Mucosa of gallbladder (tissue), 1 donor: ENCODE data around the gene ARHGEF28. TPM values are rescaled to one million over a fixed set of nuclear protein-coding genes. Genes with fewer than 3 reads are reported as not detected.
A peak's percentile ranks its signal among the peaks of the same experiment; 100 is the strongest.

Experiments used
- DNase-seq: peaks from one replicate; pipeline ENCODE4 v3.0.0-alpha.2; 2020; ENCODE audit warnings: low spot score
- total RNA-seq: library from RNA; stranded (reverse); gene quantifications from one replicate; pipeline ENCODE4 v1.2.1, GENCODE V29; 2021
- donor health status: DM: no; HTN: no; CAD: no.

The ARHGEF28 gene
- total RNA-seq, 1 donor from 2014 or later, result 29.9 TPM

DNA sequence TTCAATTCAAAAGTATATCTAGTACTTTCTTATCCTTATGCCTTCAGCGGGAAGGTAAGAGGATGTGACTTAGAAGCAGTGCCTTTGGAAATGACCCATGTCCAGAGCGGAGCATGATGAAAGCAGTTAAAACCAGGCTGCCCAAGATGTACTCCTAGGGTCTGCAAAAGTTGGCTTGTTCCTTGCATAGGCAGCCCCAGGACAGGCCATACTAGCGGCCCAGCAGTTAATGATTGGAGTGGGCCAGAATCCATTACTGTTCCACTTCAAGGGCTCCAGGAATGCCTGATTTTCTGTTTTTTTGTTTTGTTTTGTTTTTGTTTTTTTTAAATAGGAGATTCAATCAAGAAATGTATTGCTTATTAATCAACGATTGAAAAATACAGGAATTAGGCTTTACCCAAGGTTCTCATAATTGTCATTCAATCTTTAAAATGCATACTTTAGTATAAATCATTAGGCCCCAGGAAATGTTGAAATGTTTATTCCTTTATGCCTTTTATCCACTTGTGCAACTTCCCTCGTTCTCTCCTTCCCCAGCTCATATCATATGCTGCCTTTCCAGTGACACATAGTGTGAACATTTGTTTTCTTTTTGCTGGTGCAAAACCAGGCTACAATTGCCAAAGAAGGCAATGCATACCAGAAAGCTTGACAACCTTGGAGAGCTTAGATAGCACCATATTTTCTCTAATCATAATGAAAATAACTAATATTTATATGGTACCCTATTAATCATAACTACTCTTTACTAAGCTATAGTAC lies 190.8 kb downstream of the ARHGEF28 start:
- no peak for DNase-seq

DNA sequence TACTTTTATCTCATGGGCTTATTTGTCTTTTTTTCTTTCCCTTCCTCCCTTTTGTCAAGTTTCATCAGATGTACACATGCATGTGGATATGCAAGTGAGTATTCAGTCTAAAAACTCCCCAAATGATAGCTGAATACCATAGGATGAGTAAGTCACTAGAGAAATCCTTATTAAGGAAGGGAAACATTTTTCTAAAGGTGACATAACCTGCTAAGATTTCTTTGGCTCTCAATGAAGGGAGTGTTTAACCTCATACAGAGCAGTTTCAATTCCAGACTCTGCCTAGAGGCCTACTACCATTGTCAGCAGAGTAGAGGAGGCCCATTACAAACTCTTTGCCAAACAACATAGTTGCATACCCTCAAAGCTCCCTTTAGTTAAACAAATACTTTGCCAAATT lies 192.4 kb downstream of the ARHGEF28 start:
- DNase-seq, result no peak

DNA sequence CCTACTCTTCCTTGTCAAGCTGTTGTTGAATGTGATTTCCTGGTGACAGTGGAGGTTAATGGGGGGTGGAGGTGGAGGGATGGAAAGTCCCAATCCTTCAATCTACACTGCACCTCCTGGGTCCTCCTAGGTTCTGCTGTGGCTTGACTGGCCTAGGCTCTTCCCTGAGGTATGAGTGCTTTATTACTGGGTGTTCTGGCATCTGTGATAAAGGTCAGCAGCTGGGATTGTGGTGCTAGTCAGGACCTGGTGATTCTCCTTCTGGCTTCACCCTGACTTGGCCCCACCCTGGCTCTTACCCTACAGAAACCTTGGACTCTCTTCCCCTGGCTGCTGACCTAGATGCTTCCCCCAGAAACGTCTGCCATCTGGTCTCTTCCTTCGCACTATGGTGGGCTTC lies 194.3 kb downstream of the ARHGEF28 start:
- DNase-seq, result no peak

DNA sequence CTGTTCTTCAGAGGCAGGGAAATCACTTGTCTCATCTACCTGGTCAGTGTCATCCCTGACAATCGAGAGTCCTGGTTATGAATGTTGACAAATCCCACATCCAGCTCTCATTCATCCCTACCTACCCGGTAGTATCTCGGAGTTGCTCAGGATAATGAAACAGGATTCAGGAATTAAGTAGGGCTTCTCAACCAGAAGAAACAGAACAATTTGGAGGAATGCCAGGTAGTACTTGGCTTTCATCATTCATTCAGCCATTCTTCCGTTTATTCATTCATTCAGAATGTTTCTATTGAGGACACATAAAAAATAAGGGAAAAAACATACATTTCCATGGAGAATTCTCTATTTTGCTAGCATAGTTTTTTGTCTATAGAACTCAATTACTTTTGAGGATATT lies 195.0 kb downstream of the ARHGEF28 start:
- no peak for DNase-seq

DNA sequence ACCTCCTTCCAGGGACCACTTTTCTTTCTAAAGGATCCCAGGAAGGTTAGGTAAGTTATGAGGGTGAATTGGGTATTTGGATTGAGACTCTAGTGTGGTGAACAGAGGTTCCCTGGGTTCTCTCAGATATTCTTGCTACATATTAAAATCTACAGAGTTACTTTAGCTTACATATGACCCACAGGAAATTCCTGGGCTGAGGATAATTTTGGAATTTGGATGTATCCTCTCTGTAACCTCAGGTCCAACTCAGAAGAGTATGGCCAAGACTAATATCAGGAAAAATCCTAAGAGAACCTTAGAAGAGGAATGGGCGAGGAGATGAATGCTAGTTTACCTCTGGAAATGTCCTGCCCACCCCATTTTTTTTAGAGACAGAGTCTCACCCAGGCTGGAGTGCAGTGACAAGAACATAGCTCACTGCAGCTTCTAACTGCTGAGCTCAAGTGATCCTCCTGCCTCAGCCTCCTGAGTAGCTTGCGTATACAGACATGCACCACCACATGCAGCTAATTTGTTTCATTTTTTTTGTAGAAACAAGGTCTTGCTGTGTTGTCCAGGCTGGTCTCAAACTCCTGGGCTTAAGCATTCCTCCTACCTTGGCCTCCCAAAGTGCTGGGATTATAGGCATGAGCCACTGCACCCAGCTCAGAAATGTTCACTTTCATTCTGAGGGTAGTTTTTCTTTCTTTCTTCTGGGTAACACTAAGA lies 196.4 kb downstream of the ARHGEF28 start:
- DNase-seq, result no peak

DNA sequence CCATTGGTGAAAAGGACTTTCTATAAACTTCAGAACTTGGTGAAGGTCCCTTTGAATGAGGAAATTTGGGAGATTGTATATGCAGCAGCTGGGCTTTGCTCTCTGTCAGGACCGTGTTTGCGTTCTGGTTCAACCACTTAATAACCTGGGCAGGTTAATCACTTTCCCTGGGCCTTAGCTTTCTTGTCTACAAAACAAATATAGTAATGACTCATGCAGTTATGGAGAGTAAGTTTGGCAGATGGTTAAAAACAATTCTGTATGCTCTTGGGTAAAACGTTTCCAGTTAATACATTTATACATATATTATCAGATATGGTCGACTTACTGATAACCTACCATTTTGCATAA lies 197.0 kb downstream of the ARHGEF28 start:
- DNase-seq, result peak; percentile 23

DNA sequence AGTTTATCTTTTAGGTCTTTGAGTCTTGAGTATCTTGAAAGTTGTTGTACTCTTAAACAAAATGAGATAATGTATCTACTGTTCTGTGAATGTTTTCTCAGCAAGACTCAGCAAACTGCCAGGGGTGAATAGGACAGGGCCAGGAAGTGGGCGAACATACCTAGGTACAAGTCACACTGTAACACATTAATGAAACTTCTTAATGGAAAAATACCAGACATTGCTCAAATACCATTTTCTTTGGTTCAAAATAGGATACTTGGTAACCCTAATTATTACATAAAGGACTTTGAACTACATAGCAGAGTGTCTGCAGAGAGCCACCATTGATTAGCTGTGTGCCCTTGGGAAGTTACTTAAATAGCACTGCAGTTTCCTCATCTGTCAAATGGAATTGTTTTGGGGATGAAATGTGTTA lies 197.5 kb downstream of the ARHGEF28 start:
- no peak for DNase-seq

DNA sequence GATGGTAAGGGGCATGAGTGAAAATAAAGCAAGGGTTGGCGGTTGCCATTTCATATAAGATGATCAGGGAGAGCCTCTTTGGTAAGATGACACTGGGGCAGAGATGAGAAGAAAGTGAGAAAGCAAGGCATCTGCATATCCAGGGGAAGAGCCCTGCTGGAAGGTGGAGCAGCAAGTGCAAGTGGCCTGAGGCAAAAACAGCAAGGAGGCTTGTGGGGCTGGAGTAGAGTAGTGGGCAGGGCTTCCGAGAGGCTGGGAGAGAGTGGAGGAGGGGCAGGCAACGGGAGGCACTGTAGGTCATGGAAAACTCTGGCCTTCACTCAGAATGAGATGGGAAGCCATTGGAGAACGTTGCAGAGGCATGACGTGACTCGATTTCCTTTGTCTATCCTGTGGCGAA lies 199.2 kb downstream of the ARHGEF28 start:
- DNase-seq, result no peak

DNA sequence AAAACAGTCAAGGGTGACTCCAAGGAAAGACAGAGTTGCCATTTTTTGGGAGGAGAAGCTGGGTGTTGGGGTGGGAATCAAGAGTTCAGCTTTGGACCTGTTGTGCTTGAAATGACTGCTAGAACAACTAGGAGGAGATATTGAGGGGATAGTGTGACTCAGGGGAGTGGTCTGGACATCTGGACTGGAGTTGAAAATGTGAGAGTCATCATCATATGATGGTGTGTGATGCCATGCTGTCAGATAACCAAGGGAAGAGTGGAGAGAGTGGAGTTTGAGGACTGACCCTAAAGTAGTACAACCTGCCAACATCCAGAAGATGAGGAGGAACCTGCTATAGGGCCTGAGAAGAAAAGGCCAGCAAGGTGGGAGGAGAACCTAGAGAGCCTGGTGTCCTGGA lies 199.7 kb downstream of the ARHGEF28 start:
- no peak for DNase-seq

DNA sequence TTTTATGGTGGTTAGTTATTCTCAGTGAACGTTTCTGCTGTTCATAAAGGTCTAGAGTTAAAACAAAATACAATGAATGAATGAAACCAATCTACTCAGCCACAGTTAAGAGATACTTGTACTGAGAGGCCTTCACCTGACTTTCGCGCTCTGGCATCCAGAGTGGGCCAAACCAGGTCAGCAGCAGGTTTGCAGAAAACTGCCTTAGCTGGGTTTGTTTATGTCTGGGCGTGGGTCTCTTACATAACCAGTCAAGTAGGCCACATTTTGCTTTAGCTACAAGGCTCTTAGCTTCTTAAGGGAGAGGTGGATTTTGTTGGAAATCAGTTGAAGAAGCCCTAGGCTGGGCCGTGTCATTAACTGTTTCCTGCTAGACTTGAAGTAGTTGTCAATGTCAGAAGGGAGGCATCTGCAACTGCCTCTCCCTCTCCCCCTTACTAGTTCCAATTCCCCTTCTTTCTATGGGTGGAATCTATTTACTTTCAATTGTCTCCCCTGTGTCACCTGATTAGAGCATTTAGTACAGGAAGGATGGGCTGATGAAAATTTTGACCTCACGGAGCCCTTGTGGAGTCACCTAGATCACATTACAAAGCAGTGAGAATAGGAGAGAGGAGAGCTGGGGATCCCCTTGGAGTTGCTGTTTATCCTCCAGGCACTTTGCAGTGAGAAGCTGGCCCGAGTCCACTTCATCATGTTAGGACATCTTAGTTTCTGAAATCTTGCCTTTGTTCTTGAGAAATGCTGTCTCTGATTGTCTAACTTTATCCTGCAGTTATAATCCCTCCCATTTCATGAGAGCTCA lies 200.5 kb downstream of the ARHGEF28 start:
- DNase-seq, result no peak

DNA sequence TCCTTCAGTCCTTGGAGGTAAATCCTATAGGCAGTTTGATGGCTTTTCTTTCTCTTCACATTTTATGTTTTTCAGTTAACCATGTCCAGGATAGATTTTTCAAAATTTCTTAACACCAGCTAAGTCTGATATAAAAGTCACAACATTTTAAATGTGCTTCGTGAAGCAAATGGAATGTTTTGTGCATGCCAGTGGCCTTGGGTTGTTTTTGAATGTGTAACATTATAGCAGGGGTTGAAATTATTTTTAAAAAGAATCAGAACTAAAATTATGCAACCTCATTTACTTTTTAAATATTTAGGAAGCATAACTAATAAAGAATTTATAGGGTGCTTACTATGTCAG lies 201.1 kb downstream of the ARHGEF28 start:
- DNase-seq, result no peak

DNA sequence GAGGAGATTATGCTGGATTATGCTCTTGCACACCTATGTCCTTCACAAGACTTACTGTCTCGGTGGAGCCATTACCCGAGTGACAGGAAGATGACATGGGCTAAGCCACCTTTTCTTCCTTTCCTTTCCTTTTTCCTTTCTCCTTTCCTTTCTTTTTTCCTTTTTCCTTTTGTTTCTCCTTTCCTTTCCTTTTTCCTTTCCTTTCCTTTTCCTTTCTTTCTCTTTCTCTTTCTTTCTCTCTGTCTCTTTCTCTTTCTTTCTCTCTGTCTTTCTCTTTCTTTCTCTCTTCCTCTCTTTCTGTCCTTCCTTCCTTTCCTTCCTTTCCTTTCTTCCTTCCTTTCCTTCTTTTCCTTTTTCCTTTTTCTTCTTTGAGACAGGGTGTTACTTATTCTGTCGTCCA lies 202.5 kb downstream of the ARHGEF28 start:
- DNase-seq, result no peak

DNA sequence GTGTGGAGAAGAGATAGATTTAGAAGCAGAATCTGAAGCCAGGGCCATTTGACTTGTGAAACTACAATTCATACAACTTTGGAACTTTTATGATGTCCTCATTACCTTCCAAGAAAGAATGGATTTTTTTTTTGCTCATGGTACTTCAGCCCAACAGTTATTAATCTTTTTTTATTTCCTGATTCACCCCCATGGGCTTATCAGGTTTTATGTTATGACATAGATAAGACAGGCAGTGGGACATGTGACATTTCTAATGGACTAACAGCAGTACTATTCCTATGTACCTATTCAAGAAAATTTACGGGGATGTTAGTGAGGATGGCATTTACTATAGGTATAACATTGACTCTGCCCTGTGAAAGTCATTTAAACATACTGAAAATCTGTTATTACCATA lies 204.7 kb downstream of the ARHGEF28 start:
- DNase-seq, result no peak

DNA sequence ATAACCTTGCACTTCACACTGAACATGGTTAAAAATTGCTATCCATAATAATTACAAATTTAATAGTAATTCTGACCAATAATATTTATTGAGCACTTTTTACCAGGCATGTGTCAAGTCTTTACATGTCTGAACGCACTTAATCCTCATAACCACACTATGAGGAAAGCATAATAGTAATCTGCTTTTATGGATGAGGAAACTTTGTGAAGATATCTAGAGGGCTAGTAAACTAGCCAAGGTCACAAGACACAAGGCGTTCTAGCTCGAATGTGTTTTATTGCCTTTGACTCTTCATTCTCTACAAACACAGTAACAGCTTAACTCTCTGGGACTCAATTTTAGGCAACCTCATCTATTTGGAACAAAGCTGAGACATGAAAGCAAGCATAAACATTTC lies 205.1 kb downstream of the ARHGEF28 start:
- DNase-seq, result no peak

DNA sequence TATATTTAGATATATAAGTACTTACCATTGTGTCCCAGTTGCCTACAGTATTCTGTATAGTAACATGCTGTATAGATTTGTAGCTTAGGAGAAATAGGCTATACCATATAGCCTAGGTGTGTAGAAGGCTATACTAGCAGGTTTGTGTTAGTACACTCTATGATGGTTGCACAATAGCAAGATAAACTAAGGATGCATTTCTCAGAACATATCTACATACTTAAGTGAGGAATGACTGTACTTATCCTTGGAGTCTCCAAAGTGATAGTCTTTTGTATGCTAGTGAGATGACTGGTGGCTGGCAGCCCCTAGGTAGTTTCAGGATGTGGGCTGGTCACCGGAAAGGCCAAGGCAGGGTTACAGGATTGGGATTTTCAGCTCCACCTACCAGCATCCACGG lies 208.7 kb downstream of the ARHGEF28 start:
- no peak for DNase-seq

DNA sequence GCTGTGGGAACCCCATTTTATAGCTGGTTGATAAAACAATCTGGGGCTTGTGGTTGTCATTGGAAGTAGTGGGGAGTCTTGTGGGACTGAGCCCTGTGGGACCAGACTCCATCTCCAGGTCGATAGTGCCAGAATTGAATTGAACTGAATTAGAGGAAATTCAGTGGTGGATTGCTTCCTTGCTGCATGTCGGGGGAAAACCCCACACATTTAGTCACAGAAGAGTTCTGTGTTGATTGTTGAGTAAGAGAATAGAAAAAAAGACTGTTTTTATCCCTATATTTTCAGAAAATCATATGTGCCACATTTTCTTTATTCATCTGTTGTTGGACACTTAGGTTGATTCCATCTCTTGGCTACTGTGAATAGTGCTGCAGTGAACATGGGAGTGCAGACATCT lies 209.7 kb downstream of the ARHGEF28 start:
- no peak for DNase-seq

DNA sequence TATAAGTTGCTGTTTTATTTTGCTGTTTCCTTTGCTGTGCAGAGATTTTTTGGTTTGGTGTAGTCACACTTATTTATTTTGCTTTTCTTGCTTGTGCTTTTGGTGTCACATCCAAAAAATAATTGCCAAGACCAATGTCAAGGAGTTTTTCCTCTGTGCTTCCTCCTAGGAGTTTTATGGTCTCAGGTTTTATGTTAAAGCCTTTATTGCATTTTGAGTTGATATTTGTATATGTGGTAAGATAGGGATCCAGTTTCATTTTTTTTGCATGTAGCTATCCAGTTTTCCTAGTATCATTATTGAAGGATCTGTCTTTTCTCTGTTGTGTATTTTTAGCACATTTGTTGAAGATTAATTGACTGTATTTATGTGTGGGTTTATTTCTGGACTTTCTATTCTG lies 210.6 kb downstream of the ARHGEF28 start:
- DNase-seq, result no peak

DNA sequence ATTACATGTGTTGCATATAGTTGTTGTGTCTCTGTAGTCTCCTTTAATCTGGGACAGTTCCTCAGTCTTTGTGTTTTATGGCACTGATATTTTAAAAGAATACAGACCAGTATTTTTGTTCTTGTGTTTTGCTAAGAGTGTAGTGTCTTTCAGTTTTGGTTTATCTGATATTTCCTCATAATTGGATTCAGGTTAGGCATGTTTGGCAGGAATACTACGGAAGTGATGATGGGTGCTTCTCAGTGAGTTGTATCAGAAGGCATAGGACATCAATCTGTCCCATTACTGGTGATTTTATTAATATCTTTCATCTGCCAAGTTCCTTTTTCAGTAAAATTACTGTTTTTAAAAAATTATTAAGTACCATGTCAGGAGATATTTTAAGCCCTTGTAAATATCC lies 212.9 kb downstream of the ARHGEF28 start:
- DNase-seq, result no peak

DNA sequence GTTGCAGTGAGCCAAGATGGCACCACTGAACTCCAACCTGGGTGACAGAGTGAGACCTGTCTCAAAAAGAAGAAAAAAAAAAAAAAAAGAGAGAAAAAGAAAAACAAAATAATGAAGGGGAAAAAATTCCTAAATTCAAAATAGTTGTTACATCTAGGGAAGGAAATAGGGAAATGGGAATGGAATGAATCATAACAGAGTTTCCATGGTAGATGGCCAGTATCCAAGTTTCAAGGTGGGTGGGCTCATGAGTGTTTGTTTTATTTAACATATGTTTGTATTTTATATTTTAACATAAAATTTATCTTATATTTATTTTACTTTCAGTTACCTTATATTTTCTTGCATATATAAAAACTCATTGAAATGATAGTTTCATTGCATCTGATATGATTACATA lies 215.6 kb downstream of the ARHGEF28 start:
- no peak for DNase-seq

DNA sequence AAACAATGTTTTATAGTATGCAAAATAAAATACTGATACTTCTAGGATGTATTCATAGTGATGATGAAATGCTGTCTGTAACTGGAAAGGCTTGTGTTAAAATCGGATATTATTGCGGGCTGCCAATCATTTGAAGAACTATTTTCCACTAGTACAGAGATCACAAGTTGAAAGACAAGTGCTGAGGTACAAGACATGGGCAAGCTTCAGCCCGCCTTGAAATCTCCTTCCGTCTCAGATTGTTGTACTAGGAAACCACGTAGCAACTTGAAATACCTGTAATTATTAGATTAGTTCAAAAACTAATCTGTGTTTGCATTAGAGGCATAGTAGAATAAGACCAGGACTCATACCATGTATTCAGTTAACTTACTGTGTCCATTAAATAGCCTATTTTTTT lies 218.2 kb downstream of the ARHGEF28 start:
- no peak for DNase-seq

DNA sequence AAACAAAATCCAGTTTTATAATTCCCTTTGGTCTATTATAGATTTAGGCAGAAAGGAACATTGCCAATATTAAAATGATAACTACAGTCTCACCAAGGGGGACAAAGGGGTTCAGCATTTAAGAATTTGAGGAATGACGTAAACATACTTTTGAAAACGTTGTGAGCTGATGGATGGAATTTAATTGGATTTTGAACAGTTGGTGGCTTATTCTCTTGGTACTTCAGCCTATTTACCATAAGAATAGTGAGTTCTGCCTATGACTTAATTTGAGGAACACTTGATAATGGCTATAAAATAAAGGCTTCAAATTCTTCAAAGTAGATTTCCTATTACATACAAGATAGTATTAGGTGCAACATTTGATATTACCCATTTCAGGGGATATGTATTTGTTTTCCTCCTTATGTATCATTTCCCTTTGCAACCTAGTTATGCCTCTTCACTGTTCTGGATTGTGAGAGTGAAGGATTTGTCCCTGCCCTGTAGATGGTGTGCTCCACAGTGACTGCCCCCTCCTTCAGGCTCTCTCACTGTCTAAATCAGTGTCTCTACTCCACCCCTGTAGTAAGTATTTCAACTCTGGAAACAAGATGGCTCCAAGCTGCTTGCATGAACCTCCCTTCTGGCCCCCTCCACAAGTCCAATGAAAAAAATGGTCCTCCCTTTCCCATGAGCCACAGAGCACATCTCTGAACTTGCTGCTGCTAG lies 225.6 kb downstream of the ARHGEF28 start:
- DNase-seq, result no peak

DNA sequence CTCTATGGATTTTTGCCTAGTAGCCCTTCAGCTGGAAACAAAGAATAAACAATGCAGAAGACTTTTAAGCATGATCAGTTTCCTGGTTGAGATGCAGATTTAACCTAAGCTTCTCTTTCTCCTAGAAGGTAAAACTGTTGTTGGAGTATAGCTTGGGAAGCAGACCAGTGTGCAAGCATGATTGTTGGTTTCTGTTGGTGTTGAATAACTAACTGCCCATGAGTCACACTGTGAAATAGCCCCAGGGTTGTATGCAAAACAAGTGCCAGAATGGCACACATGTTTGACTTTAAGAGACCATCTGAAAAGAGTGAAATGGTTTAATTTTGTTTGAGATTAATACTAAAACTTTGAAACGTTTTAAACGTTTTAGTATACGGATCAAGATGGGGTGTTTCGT lies 227.1 kb downstream of the ARHGEF28 start:
- DNase-seq, result no peak
